ENCODE measurements around the gene MTREX. TPM values are rescaled to one million over a fixed set of nuclear protein-coding genes. Genes with fewer than 3 reads are reported as not detected.

Gene MTREX
- total and polyA plus RNA-seq, 10 of the 15 experiments (the other 5 are each of a cell fraction or from before 2014, with no cell fraction given) = 20.1 to 102 (median 49.0) TPM

DNA sequence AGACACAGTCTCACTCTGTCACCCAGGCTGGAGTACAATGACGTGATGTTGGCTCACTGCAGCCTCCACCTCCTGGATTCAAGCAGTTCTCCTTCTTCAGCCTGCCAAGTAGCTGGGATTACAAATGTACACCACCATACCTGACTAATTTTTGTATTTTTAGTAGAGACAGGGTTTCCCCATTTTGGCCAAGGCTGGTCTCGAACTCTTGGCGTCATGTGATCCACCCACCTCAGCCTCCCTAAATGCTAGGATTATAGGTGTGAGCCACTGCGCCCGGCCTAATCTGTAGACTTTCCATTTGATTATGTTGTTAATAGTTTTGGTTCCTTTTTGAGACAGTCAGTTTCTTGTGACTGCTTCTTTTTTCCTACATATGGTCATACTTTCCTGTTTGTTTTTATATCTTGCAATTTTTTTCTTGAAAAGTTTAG is 31.0 kb downstream of the MTREX start (continued):
- TF ChIP-seq, protein P1, sequence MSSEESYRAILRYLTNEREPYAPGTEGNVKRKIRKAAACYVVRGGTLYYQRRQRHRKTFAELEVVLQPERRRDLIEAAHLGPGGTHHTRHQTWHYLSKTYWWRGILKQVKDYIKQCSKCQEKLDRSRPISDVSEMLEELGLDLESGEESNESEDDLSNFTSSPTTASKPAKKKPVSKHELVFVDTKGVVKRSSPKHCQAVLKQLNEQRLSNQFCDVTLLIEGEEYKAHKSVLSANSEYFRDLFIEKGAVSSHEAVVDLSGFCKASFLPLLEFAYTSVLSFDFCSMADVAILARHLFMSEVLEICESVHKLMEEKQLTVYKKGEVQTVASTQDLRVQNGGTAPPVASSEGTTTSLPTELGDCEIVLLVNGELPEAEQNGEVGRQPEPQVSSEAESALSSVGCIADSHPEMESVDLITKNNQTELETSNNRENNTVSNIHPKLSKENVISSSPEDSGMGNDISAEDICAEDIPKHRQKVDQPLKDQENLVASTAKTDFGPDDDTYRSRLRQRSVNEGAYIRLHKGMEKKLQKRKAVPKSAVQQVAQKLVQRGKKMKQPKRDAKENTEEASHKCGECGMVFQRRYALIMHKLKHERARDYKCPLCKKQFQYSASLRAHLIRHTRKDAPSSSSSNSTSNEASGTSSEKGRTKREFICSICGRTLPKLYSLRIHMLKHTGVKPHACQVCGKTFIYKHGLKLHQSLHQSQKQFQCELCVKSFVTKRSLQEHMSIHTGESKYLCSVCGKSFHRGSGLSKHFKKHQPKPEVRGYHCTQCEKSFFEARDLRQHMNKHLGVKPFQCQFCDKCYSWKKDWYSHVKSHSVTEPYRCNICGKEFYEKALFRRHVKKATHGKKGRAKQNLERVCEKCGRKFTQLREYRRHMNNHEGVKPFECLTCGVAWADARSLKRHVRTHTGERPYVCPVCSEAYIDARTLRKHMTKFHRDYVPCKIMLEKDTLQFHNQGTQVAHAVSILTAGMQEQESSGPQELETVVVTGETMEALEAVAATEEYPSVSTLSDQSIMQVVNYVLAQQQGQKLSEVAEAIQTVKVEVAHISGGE (CRISPR knock-in tag; IDR thresholded peaks at IDR 0.05) = no peak
- TF ChIP-seq SUPT20H (IDR thresholded peaks at IDR 0.05; ENCODE audit: borderline replicate concordance, control insufficient read depth, low read depth, low read length) (no peak), EGR1 (IDR thresholded peaks at IDR 0.05; ENCODE audit: borderline replicate concordance in 1 of 2, low read depth in 2 of 2, low read length in 2 of 2) (peak in 1 of 2 experiments; percentile 60; a peak in 2 of 3 replicates), BCL11A (IDR thresholded peaks at IDR 0.05; ENCODE audit: low read depth, low read length) (no peak), MYC (IDR thresholded peaks at IDR 0.05; ENCODE audit: insufficient read depth, insufficient read length, insufficient replicate concordance, low read length, severe bottlenecking) (no peak), JUNB (IDR thresholded peaks at IDR 0.05) (peak; percentile 62), TAF1 (IDR thresholded peaks at IDR 0.05; ENCODE audit: borderline replicate concordance, low read depth, low read length) (no peak), POLR2AphosphoS2 (IDR thresholded peaks at IDR 0.05; ENCODE audit: low read depth, low read length) (no peak), CEBPB (IDR thresholded peaks at IDR 0.05; ENCODE audit: borderline replicate concordance in 1 of 2, low read depth in 2 of 2, low read length in 2 of 2) (no peak), JUND (IDR thresholded peaks at IDR 0.05; ENCODE audit: low read depth, low read length) (no peak), HCFC1 (IDR thresholded peaks at IDR 0.05; ENCODE audit: low read length) (no peak), ZNF217 (IDR thresholded peaks at IDR 0.05) (peak; percentile 82), KAT2A (conservative IDR thresholded peaks at IDR 0.05; ENCODE audit: control insufficient read depth, low read depth, low read length) (no peak), ATF7 (IDR thresholded peaks at IDR 0.05; ENCODE audit: low read depth) (peak; percentile 87), CREM (IDR thresholded peaks at IDR 0.05; ENCODE audit: low read depth) (peak; percentile 33; the same call in 1 of the 2 replicates), IKZF2 (IDR thresholded peaks at IDR 0.05) (peak; percentile 51 to 75; a peak in 2 of 4 replicates), SPI1 (IDR thresholded peaks at IDR 0.05; ENCODE audit: borderline replicate concordance, insufficient read depth, low read depth, low read length) (0 out of 2 replicates have a peak, but pooled peaks have one; percentile 9), RAD51 (IDR thresholded peaks at IDR 0.05) (peak; percentile 92)
- TF ChIP-seq, protein P2, sequence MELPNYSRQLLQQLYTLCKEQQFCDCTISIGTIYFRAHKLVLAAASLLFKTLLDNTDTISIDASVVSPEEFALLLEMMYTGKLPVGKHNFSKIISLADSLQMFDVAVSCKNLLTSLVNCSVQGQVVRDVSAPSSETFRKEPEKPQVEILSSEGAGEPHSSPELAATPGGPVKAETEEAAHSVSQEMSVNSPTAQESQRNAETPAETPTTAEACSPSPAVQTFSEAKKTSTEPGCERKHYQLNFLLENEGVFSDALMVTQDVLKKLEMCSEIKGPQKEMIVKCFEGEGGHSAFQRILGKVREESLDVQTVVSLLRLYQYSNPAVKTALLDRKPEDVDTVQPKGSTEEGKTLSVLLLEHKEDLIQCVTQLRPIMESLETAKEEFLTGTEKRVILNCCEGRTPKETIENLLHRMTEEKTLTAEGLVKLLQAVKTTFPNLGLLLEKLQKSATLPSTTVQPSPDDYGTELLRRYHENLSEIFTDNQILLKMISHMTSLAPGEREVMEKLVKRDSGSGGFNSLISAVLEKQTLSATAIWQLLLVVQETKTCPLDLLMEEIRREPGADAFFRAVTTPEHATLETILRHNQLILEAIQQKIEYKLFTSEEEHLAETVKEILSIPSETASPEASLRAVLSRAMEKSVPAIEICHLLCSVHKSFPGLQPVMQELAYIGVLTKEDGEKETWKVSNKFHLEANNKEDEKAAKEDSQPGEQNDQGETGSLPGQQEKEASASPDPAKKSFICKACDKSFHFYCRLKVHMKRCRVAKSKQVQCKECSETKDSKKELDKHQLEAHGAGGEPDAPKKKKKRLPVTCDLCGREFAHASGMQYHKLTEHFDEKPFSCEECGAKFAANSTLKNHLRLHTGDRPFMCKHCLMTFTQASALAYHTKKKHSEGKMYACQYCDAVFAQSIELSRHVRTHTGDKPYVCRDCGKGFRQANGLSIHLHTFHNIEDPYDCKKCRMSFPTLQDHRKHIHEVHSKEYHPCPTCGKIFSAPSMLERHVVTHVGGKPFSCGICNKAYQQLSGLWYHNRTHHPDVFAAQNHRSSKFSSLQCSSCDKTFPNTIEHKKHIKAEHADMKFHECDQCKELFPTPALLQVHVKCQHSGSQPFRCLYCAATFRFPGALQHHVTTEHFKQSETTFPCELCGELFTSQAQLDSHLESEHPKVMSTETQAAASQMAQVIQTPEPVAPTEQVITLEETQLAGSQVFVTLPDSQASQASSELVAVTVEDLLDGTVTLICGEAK (IDR thresholded peaks at IDR 0.05; ENCODE audit: borderline replicate concordance) = no peak
- TF ChIP-seq, protein P3, sequence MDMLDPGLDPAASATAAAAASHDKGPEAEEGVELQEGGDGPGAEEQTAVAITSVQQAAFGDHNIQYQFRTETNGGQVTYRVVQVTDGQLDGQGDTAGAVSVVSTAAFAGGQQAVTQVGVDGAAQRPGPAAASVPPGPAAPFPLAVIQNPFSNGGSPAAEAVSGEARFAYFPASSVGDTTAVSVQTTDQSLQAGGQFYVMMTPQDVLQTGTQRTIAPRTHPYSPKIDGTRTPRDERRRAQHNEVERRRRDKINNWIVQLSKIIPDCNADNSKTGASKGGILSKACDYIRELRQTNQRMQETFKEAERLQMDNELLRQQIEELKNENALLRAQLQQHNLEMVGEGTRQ (IDR thresholded peaks at IDR 0.05; ENCODE audit: borderline replicate concordance, low read depth, low read length) = peak; percentile 5; the same call in 1 of the 2 replicates
- TF ChIP-seq, protein P4, sequence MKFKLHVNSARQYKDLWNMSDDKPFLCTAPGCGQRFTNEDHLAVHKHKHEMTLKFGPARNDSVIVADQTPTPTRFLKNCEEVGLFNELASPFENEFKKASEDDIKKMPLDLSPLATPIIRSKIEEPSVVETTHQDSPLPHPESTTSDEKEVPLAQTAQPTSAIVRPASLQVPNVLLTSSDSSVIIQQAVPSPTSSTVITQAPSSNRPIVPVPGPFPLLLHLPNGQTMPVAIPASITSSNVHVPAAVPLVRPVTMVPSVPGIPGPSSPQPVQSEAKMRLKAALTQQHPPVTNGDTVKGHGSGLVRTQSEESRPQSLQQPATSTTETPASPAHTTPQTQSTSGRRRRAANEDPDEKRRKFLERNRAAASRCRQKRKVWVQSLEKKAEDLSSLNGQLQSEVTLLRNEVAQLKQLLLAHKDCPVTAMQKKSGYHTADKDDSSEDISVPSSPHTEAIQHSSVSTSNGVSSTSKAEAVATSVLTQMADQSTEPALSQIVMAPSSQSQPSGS (IDR thresholded peaks at IDR 0.05; ENCODE audit: low read length) = peak; percentile 44
